Activated naive CD4-positive, alpha-beta T cell treated with anti-CD3 and anti-CD28 coated beads, Interleukin-2, amount 50 U/mL, for 72 hours (primary cell): ENCODE measurements around the gene LRRC27. TPM values are rescaled to one million over a fixed set of nuclear protein-coding genes. Genes with fewer than 3 reads are reported as not detected.

ENCODE experiments used
- ATAC-seq, 2 donors: fragments of 150-1000 bp; cut with Tn5 transposase; 2 replicates each; pipeline ENCODE4 v1.10.0; 2021; ENCODE audit warnings: mild to moderate bottlenecking in 2 of 2, moderate library complexity in 2 of 2
- DNase-seq, 2 donors: peaks; one replicate each; pipeline ENCODE4 v3.0.0; 2021 to 2022; ENCODE audit warnings: low spot score in 2 of 2
- H3K27ac Mint-ChIP-seq, 2 donors: one replicate each; pipeline ENCODE4 v1.8.0; 2022; ENCODE audit warnings: mild to moderate bottlenecking in 2 of 2, mixed read lengths in 2 of 2
- H3K36me3 Mint-ChIP-seq, 2 donors: one replicate each; pipeline ENCODE4 v1.8.0; 2022; ENCODE audit warnings: mixed read lengths in 2 of 2
- H3K9me3 Mint-ChIP-seq, 2 donors: one replicate each; pipeline ENCODE4 v1.8.0; 2022; ENCODE audit warnings: mixed read lengths in 2 of 2
- total RNA-seq, 2 donors: library from RNA; stranded (reverse); gene quantifications; one replicate each; pipeline ENCODE4 v1.2.3, GENCODE V29; 2022

The LRRC27 gene
- total RNA-seq, 2 donors from 2014 or later: 4.1 to 7.2 TPM

DNA sequence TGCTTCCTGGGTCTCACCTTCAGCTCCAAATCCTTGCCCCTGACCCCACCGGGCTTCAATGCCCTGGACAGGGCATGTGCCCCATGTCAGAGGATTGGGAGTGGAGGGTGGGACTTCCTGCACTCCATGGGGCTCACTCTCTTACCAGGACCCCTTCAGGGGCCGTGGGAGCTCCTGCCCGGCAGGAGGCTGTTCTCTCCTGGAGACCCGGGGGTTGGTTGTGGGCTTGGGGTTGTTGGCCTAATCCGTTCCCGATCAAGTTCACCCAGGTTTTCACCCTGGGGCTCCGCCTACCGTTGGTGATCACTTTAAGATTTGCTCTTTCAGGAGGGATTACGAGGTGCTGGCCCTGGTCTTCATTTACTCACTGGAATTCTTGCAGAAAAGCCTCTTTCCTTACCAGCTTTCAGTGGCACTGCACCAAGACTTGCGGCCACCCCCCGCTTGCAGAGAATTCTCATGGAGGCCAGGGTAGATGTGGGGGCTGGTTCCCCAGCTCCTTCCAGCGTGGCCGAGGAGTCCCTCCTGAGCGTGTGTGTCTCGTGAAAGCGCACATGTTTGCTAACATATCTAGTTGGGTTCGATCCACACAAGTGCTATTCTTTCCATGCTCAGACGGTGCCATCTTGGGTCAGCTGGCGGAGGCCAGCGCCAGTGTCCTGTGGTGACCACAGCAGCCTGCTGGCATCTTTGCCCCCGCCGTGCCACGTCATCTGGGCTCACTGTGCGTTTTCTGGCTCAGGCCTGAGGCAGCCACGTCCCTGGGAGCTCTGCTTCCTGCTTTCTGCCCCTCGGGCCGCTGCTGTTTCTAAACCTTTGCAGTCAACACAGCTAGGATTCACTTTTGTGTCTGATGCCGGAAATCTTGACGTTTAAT, 80.6 kb downstream of the LRRC27 start:
- peak overlapping the region in 1 of 2 donors; percentile 72 for H3K27ac Mint-ChIP-seq
- DNase-seq: no peak
- H3K9me3 Mint-ChIP-seq: no peaks in the 10 kb centered on the region
- ATAC-seq: no peak
- H3K36me3 Mint-ChIP-seq: no peaks in the 10 kb centered on the region

DNA sequence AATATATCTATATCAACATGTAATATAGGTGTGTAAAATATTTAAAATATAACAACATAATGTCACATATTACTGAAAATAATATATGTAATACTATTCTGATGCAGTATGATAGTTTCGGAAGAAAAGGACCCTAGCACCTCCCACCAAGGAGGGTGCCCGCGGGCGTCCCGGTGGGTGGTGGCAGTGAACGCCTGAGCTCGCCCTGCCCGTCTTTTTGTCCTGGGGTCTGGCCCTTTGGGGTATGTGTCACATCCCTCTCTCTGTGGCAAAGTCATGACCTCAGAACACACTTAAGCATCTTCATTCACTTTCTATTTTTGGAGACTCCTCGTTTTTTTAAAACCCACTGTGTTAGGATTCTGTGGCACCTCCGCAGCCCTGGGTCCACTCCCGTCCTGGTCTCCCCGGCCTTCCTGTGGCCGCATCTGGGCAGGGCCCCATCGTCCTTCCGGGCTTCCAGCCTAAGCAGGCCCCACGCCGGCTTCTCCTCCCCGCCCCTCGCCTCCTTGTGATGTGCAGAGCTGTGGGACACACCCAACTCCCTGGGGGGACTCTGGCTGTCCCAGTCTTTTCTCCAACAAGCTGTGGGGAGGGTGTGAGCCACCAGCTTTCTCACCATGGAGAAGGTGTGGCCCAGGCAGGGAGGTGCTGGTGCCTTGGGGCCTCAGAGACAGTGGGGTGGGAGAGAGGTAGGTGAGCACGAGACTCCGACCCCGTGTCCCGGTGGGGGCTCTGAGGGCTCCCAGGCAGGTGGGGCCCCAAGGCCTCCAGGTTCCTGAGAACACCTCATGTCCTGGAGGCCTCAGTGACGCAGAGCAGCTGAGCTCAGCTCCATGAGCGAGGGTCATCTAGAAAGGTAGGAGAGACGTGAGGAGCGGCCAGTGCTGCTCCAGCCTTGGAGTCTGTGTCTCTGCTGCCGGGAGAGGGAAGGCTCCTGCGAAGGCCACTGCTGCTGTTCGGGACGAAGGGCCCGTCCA, 81.5 kb downstream of the LRRC27 start:
- H3K27ac Mint-ChIP-seq: peak overlapping the region in 1 of 2 donors; percentile 77
- no peaks in the 10 kb centered on the region for H3K9me3 Mint-ChIP-seq
- H3K36me3 Mint-ChIP-seq: no peaks in the 10 kb centered on the region
- DNase-seq (no peak), ATAC-seq (no peak)

DNA sequence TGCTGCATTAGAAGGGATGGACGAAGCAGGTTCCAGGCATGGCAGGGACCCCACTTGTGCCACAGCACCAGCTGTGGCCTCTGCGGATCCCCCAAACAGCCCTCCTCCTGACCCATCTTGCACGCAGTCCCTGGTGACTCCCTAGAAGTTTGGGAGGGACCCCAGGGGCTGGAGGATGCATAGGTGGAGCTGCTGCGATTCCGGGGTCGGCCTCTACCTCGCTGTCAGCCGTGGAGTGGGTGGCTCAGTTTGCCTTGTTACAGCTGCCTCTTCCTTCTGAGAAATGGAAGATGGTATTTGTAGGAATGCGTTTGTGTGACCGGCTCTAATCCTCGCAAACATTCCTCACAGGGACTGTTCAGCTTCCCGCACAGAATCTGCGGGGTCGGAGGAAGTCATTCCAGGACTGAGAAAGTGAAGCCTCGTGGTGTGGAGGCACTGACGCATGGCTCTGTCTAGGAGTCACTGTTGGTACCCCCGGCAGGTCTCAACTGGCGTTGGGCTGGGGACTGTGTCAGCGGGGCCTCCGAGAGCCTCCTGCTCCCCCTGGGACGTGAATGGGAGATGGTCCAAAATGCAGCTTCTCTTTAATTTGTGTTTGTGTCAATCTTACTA, 82.5 kb downstream of the LRRC27 start:
- H3K27ac Mint-ChIP-seq: peak overlapping the region in 1 of 2 donors; percentile 77
- no peaks in the 10 kb centered on the region for H3K36me3 Mint-ChIP-seq
- H3K9me3 Mint-ChIP-seq: no peaks in the 10 kb centered on the region
- DNase-seq: no peak
- ATAC-seq: no peak

DNA sequence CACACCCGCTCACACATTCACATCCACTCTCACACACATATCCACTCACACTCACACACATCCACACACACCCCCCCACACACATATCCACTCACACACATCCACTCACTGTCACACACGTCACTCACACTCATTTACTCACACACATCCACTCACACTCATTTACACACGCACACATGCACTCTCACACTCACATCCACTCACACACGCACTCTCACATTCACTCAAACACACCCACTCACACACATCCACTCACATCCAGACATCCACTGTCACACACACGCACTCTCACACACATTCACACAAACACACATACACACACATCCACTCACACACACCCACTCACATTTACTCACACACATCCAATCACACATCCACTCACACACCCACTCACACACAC, 83.3 kb downstream of the LRRC27 start:
- DNase-seq (no peak), ATAC-seq (no peak)
- Mint-ChIP-seq H3K36me3 (no peaks in the 10 kb centered on the region), H3K9me3 (no peaks in the 10 kb centered on the region), H3K27ac (peak overlapping the region in 1 of 2 donors; percentile 37)

DNA sequence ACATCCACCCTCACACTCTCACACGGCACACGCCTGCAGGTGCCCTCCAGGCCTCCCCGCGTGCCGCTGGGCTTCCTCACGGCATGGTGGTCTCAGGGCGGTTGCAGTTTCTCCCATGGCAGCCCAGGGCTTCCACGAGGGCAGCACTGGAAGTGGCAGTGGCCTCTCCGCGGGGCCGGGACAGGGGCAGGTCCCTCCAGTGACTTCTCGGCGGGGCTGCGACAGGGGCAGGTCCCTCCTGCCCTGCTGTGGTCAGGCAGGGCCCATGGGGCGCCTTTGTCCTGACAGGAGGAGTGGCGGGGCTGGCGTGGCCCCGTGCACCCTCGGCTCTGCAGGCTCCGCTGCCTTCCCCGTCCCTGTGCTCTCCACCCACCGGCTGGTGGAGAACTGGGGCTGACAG, 84.0 kb downstream of the LRRC27 start:
- Mint-ChIP-seq H3K36me3 (no peaks in the 10 kb centered on the region), H3K9me3 (no peaks in the 10 kb centered on the region), H3K27ac (peak overlapping the region in 1 of 2 donors; percentile 22)
- no peak for ATAC-seq
- no peak for DNase-seq

GRCh38 chr10:132416566-132417256, 84.7 kb downstream of the LRRC27 start:
- no peak for DNase-seq
- Mint-ChIP-seq H3K36me3 (no peaks in the 10 kb centered on the region), H3K9me3 (no peaks in the 10 kb centered on the region), H3K27ac (no peak overlapping the region)
- no peak for ATAC-seq

- ATAC-seq (no peak), DNase-seq (no peak)
- Mint-ChIP-seq H3K27ac (no peak overlapping the region), H3K36me3 (no peaks in the 10 kb centered on the region), H3K9me3 (no peaks in the 10 kb centered on the region)
Observed at GRCh38 chr10:132417257-132417910, 85.4 kb downstream of the LRRC27 start.

- DNase-seq: no peak
- Mint-ChIP-seq H3K27ac (no peak overlapping the region), H3K9me3 (no peaks in the 10 kb centered on the region), H3K36me3 (no peaks in the 10 kb centered on the region)
- ATAC-seq: no peak
Observed at GRCh38 chr10:132417957-132418441, 86.0 kb downstream of the LRRC27 start.

GRCh38 chr10:132418527-132419416, 86.8 kb downstream of the LRRC27 start:
- no peak for DNase-seq
- no peaks in the 10 kb centered on the region for H3K36me3 Mint-ChIP-seq
- no peaks in the 10 kb centered on the region for H3K9me3 Mint-ChIP-seq
- H3K27ac Mint-ChIP-seq: no peak overlapping the region
- ATAC-seq: no peak

- ATAC-seq (no peak), DNase-seq (no peak)
- H3K36me3 Mint-ChIP-seq: no peaks in the 10 kb centered on the region
- no peaks in the 10 kb centered on the region for H3K9me3 Mint-ChIP-seq
- H3K27ac Mint-ChIP-seq: no peak overlapping the region
Observed at GRCh38 chr10:132419538-132420468, 87.8 kb downstream of the LRRC27 start.

DNA sequence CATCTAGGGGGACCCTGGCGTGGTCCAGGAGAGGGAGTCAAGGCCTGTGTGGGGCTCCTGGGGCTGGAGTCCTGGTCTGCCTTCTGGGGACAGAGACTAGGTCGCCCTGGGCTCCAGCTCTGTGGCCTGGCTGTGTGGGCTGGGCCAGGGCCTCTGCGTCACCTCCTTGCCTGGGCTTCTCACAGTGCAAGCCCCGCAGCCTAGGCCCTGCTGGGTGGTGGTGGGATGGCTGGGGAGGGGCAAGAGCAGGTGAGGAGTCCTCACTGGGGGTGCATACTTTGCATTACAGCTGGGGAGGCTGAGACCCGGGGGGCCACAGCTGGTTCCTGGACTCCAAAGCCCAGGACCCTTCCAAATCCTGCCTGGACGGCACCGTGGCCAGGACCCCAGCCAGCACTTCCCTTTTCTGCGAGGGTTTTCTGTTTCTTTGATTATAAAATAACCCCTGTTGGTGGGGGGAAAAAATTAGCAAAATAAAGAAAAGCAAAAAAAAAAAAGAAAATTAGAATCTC, 88.5 kb downstream of the LRRC27 start:
- H3K36me3 Mint-ChIP-seq: no peaks in the 10 kb centered on the region
- ATAC-seq (peak in 1 of 2 donors; percentile 10), DNase-seq (no peak)
- no peaks in the 10 kb centered on the region for H3K9me3 Mint-ChIP-seq
- no peak overlapping the region for H3K27ac Mint-ChIP-seq

- no peak for DNase-seq
- ATAC-seq: peak; percentile 47 to 69
Observed at GRCh38 chr10:132420981-132421846, 89.2 kb downstream of the LRRC27 start.

More at GRCh38 chr10:132420981-132421846, 89.2 kb downstream of the LRRC27 start:
- Mint-ChIP-seq H3K36me3 (no peaks in the 10 kb centered on the region), H3K27ac (peak overlapping the region; percentile 60 to 78), H3K9me3 (no peaks in the 10 kb centered on the region)
